Activated CD4-positive, CD25-positive, alpha-beta regulatory T cell treated with anti-CD3 and anti-CD28 coated beads, Interleukin-2, amount 50 U/mL, for 16 hours (primary cell): Measurements from ENCODE around the gene MICAL3.
"Not testable (repeated sequence)": the region's sequence is repeated elsewhere in the genome, so short reads cannot be mapped to it uniquely, and the experiment has no call there.

Source experiments
- DNase-seq: peaks from one replicate; pipeline ENCODE4 v3.0.0-alpha.2; 2020; ENCODE audit warnings: low read depth, low spot score

The MICAL3 gene

DNA sequence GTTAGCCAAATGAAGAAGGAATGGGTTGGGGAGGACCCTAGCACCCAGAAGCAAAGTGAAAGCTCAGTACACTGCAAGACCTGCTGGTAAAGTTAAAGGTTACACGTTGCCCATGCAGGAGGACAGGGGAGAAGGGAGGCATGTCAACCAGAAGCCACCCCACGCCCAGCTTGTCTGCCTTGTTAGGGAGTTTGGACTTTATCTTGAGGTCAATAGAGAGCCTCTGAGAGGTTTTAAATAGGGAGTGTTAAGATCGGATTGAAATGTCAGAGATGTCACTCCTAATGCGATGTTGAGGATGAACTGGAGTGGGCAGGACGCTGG, 34.7 kb upstream of the MICAL3 start:
- no peak for DNase-seq

DNA sequence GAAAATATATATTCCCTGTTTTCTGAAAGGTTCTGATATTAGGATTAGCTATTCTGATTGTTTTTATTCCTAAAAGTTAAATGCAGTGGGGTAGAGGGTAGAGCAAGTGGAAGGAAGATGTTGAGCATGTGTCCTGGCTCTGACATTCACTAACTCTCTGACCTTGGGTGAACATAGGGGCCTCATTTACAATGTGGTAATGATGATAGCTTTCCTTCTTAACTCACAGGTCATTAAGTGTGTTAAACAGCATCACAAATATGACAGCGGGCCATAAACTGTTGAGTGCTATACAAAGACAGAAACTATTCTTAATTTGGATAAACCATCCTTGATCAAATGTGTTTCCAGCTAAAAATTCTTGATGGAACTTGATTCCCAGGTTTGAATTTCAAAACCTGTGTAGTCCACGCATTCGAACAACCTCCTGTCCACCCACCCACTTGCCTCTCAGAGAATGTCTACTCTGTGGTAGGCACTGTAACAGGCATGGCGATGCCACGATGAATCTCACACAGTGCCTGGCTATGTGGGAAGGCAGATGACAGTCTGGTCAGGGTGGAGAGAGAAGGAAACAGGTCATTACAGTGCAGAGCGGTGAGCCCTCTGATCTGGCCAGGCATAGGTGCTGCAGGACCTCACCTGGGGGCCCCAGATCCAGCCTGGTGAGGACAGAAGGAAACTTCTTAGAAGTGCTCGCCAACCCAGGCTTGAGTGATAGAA, 34.2 kb upstream of the MICAL3 start:
- no peak for DNase-seq

DNA sequence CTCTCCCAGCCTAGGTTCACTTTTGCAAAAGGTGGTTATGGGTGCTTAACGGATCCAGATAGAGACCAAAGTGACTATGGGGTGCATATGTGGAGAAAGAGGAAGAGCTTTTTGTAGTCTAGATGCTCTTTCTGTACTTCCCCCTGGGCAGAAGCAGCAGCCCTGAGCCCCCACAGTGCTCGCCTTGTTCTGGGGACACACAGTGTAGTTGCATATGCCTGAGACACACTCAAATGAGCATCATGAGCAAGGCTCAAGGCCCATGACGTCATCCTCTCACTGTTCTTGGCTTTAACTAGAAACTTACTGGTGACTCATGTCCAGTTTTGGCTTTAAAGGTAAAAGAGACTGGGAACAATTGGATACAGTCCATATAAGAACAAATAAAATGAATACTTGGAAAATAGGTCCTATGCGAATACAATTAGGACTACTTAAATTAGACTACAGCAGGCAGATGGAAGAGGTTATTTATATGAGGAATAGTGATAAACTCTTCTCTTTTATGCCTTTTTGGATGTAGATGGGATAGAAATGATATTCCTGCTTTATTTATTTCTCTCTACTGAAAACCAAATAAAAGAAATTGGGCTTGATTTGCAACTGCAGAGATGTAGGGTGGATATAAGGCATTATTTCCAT, 33.3 kb upstream of the MICAL3 start:
- DNase-seq, result no peak

DNA sequence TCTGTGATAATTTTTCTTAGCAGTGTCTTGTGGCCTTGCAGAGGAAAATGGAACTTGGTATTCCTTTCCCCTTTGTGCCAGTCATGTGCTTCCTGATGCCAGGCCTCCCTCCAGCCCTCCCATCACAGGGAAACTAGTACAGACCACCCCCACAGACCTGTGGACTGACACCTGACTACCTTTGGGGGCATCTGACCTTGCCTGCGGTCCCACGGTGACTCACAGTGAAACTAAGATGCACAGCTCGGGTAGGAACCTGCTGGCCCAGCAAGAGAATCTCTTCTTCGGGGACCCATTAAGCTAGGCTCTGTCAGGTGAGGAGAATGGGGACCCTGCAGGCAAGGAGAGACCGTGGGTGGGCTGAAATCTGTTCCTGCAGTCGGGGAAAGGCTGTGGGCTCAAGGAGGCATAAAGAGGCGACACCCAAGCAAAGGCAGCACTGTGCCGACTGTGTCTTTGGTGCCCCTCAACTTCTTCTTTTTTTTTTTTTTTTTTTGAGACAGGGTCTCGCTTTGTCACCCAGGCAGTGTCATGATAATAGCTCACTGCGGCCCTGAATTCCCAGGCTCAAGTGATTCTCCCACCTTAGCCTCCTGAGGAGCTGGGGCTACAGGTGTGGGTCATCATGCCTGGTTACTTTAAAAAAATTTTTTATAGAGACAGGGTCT, 32.6 kb upstream of the MICAL3 start:
- DNase-seq, result no peak

DNA sequence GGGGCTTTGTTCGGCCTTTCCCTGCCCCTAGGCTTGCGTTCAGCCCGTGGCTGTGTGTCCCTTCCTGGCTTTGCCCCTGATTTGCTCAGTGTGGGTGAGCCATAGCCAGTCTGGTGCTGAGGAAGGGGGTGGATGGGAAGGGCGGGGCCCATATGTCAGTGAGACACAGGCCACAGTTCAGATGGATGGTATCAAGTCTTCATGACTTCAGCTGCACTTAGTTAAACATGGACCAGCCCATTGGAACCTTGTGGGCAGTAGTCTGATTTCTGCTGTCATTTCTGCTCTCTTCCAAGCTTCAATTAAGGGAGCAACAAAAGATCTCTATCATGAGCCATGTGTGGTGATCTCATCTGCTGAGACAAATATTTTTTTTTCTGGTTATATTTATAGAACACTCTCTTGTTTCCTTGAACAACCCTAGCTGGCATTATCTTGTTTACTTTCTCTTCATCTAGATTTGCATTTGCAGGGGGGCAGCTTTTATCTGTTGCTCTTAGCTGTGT, 31.9 kb upstream of the MICAL3 start:
- DNase-seq, result no peak

DNA sequence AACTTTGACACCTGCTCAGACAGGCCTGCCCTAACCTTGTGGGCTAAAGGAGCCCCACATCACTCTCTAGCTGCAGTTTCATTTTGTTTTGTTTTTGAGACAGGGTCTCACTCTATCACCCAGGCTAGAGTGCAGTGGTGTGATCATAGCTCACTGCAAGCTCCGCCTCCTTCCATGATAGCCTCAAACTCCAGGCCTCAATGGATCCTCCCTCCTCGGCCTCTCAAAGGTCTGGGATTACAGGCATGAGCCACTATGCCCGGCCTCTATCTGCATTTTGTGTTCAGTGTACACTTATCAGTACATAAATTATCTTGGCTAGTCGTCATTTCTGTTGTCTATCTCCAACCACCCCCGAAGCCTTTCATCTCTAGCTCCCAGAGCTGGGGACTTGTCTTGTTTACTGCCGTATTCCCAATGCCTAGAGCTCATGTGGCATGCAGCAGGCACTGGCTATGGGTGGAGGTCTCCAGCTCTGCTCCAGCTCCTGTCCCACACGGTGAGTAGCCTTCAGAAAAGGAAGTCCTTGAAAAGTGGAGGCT, 31.3 kb upstream of the MICAL3 start:
- DNase-seq, result no peak

DNA sequence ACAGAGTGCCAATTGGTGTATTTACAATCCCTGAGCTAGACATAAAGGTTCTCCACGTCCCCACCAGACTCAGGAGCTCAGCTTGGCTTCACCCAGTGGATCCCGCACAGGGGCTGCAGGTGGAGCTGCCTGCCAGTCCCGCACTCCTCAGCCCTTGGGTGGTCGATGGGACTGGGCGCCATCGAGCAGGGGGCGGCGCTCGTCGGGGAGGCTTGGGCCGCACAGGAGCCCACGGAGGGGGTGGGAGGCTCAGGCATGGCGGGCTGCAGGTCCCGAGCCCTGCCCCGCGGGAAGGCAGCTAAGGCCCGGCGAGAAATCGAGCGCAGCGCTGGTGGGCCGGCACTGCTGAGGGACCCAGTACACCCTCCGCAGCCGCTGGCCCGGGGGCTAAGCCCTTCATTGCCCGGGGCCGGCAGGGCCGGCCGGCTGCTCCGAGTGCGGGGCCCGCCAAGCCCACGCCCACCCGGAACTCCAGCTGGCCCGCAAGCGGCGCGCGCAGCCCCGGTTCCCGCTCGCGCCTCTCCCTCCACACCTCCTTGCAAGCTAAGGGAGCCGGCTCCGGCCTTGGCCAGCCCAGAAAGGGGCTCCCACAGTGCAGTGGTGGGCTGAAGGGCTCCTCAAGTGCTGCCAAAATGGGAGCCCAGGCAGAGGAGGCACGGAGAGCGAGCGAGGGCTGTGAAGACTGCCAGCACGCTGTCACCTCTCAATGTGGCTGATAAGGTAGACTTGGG, 29.0 kb upstream of the MICAL3 start:
- DNase-seq, result not testable (repeated sequence)

DNA sequence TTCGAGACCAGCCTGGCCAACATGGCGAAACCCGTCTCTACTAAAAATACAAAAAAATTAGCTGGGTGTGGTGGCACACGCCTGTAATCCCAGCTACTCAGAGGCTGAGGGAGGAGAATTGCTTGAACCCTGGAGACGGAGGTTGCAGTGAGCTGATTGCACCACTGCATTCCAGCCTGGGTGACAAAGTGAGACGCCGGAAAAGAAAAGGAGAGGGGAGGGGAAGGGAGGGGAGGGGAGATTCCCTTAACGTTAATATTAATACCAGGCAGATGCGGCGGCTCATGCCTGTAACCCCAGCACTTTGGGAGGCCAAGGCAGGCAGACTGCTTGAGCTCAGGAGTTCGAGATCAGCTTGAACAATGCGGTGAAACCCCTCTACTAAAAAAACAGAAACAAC, 26.8 kb upstream of the MICAL3 start:
- DNase-seq, result not testable (repeated sequence)

DNA sequence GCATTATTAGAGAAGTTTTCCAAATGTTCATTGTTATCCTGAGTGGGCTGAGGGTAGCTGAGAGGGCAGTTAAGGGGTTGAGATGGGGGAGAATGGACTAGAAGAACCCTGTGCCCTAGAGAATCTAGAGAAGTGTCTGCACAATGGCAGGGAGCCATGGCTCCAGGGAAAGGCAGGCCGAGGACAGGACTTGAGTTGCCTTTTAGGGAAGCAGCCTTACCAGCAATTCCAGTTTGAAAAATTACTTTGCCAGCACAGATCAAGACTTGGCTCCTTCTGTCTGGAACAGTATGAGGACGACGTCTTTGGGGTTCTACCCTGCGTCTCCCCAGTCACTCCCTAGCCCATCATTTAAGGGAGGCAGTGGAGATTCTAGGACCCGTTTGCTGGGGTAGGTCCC, 25.7 kb upstream of the MICAL3 start:
- no peak for DNase-seq

DNA sequence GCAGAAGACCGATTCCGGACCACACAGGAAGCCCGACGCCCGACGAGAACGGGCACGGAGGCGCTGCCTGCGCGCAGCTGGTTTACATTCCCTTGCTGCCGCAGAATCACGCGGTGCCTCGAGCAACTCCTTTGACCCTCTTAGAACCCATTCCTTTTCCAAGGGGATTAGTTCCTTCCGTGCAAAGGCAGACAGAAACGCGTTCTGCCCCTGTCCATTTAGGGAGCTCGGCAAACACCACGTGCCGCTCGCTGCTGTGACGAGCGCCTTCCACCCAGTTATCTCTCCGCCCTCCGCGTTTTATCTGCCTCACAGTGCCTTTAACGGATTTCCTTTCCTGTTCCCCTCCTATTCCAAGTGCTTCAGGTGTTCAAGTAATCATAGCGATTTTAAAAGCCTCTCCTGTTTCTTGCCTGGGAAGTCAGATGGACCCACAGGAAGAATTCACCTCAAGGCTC, 24.1 kb upstream of the MICAL3 start:
- no peak for DNase-seq

DNA sequence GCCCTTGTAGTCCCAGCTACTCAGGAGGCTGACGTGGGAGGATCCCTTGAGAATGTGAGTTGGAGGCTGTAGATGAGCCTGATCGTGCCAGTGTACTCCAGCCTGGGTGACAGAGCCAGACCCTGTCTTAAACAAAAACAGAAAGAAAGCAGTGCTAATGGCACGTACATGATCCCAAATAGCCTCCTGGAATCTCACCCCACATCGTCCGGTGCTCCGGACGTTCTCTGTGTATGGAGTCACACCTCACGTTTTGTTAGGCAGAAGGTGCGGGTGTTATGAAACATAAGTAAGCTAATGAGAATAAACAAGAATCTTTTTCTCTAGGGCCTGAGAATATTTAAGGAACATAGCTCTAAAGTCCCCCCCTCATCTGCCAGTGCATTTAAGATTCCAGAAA, 23.7 kb upstream of the MICAL3 start:
- DNase-seq, result no peak

DNA sequence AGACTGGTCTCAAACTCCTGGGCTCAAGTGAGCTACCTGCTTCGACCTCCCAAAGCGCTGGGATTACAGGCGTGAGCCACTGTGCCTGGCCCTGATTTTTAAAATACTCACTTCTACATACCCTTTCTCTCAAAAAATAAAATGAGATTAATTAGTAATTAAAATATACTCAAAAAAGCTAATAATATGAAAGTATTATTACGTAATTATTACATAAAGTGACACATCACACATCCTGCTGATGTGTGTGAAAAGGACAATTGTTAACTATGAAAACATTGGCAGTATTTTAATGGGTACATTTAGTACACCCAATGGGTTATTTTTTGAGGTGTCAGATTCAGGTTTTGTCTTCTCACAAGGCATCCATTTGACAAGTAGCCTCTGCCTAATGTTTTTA, 21.4 kb upstream of the MICAL3 start:
- no peak for DNase-seq

DNA sequence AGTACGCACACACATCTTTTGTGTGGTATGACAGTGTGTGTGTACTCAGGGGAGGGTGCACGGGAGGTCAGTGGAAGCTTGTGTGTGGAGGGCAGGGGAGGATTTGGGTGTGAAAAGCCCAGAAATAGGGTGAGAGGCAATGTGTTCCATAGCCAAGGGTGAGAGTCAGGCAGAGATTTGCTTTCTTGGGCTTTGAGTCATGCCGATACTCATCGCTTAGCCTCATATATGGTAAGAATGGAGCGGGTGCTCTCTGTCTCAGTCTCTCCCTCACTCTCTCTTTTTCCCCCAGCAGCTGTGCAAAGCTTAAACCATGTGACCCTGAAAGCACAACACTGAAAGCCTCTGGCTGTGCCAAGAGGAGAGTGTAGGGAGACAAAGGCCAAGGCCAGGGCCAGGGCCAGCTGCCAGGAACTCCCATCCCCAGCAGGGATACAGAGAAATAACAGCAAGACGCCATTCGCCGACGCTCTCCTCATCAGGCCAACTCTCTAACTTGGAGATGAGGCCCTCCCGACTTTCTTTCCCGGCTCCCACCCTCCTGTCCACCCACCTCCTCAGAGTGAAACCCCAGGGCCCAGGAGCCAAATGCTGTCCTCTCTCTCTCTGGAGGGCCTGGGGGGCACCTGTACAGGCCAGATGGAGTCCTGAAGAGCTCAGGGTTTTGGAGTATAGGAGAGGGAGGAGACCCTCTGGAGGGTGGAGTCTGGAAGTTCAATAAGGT, 20.3 kb upstream of the MICAL3 start:
- no peak for DNase-seq

DNA sequence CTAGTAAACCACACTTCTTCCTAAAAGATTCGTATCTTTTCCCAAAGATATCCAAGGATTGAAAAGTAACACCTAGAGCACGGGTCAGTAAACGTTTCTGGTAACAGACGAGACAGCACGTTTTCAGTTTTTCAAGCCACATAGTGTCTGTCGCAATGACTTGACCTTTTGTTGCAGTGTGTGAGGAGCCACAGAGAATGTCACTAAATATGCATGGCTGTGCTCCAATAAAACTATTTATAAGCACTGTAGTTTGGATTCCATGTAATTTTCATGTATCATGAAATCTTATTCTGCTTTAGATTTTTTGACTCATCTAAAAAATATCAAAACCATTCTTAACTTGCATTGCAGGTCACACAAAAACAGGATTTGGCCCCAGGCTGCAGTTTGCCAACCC, 18.3 kb upstream of the MICAL3 start:
- DNase-seq, result no peak

DNA sequence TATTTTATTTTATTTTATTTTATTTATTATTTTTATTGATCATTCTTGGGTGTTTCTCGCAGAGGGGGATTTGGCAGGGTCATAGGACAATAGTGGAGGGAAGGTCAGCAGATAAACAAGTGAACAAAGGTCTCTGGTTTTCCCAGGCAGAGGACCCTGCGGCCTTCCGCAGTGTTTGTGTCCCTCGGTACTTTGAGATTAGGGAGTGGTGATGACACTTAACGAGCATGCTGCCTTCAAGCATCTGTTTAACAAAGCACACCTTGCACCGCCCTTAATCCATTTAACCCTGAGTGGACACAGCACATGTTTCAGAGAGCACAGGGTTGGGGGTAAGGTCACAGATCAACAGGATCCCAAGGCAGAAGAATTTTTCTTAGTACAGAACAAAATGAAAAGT, 16.5 kb upstream of the MICAL3 start:
- DNase-seq, result not testable (repeated sequence)

DNA sequence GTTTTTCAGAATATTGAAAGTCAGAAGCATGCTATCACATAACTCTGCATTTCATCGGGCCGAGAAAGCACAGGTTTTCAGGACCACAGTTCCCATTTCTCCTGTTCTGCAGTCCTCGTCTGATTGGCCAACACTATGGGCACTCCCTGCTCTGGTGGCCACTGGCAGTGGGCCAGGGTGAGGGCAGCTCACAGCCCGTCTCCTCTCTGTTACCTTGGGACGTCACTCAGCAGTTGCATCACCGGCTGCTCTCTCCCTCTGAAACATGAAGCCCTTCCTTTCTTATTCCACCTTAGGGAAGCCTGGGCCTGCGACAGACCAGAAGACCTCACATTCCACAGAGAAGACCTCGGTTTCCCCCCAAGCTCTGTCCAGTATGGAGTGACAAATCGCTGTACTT, 11.4 kb upstream of the MICAL3 start:
- no peak for DNase-seq

DNA sequence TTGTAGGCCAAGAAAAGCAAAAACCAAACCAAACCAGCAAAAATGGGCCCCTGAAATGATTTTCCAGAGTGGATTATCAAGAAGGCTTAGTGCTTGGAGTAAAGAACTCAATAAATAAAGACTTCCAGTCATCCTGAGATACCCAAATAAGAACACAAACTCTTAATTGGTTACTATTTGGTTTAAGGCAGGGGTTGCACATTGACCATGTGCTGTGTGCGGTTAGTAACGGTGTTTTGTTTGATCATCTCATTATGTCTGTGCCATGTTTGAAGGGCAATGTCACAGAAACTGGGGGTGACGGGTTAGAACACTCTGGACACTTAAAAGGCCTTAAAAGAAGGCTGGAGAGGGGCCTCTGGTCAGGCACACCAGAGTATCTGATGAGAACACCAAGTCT, 9.7 kb upstream of the MICAL3 start:
- DNase-seq, result no peak

DNA sequence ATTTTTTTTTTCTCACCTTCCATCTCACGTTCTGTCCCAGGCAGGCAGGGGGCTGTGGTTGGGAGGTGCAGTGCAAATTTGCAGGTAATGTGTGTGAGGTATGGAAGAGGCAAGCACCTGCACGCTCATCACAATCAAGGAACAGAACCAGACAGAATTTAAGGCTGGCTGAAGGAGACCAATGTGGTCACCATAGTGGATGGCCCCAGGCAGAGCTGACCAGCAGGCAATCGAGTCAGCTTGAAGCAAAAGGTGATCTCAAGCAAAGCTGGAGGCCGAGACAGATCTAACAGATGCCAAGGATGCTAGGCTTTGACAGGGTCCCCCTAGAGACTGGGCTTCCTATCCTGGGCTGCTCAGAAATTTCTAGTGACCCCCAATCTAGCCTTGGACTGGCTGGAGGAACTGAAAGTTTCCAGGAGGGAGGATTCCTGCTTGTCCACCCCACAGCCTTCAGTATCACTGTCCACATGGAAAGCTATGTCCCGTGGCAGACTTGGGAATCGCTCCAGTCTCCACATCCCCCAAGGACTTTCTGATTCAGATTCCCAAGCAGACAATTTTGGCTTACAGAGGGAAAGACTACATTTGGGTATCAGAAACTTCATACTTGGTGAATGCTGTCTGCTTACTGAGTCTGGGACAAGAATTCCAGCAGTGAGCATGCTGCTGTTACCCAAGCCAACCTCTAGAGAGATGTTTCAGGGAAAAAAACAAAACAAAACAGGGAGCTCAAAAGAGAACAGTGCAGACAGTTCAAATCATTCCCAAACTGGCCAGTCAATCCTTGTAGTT, 9.0 kb upstream of the MICAL3 start:
- no peak for DNase-seq

DNA sequence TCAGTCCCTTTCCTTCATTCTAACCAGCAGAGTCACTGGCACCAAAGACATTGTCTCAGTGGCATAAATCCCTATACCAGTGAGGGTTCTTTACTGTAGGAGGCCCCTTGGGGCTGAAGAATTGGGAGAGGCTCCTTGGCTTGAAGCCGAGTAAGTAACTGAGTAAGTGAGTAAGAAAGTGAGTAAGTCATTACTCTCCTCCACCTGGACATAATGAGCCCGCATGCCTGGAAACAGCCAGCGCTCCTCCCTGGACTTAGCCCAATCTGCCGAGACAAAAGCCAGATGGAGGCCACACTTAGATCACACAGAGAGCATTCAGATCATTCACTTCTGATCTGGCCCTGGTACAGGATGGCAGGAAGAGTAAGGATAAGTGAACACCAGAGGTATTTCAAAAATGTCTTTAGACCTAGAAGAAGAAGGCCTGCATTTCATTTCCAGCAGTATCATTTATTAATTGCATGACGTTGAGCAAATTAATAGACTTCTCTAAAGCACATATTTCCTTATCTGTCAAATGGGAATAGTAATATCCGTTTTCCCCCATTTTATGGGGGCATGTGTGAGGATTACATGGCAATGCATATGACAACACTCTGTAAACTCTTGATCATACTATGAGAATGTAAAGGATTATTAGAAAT, 8.2 kb upstream of the MICAL3 start:
- DNase-seq, result no peak
